CD4-positive, alpha-beta T cell treated with Interleukin-15 for 4 hours (primary cell): ENCODE results near the gene APOM.
A peak's percentile ranks its signal among the peaks of the same experiment; 100 is the strongest.

Experiments
- DNase-seq: peaks from one replicate; pipeline ENCODE4 v3.0.0-alpha.2; 2020; ENCODE audit warnings: low spot score

APOM gene

GRCh38 chr6:31658983-31659648 lies 3.4 kb downstream of the APOM start:
- no peak for DNase-seq

- DNase-seq = peak; percentile 70
Observed at GRCh38 chr6:31659649-31660380, 4.1 kb downstream of the APOM start.

- DNase-seq = peak; percentile 72
Observed at GRCh38 chr6:31660381-31661261, 4.9 kb downstream of the APOM start, which contains the start of gene C6orf47. Gene C6orf47, minus strand, starts transcription at chr6:31660778. Its CDS starts 831 bp downstream, at chr6:31659947.

- DNase-seq = no peak
Observed at GRCh38 chr6:31661262-31662123, 5.8 kb downstream of the APOM start.

GRCh38 chr6:31662124-31662723 lies 6.5 kb downstream of the APOM start:
- no peak for DNase-seq

GRCh38 chr6:31663126-31663960 lies 7.6 kb downstream of the APOM start:
- no peak for DNase-seq

GRCh38 chr6:31663961-31664789 lies 8.5 kb downstream of the APOM start:
- DNase-seq = no peak

GRCh38 chr6:31664790-31665500 lies 9.3 kb downstream of the APOM start, which contains the start of gene GPANK1:
Gene GPANK1, minus strand, starts transcription at chr6:31664997. Its CDS starts 519 bp downstream, at chr6:31664478.
- DNase-seq = peak; percentile 91

- DNase-seq = peak; percentile 97
Observed at GRCh38 chr6:31665501-31666336, 10.0 kb downstream of the APOM start, which contains the start of gene CSNK2B. Gene CSNK2B, plus strand, starts transcription at chr6:31666080. Its CDS starts 752 bp downstream, at chr6:31666832.

- no peak for DNase-seq
Observed at GRCh38 chr6:31666337-31666965, 10.8 kb downstream of the APOM start.

- no peak for DNase-seq
Observed at GRCh38 chr6:31669676-31670075, 14.0 kb downstream of the APOM start, which contains the start of gene LY6G5B. Gene LY6G5B, plus strand, starts transcription at chr6:31669976. Its CDS starts 975 bp downstream, at chr6:31670951.

- DNase-seq = no peak
Observed at GRCh38 chr6:31676322-31676903, 20.7 kb downstream of the APOM start.

GRCh38 chr6:31676904-31677303 lies 21.2 kb downstream of the APOM start:
- no peak for DNase-seq

GRCh38 chr6:31677955-31678354 lies 22.3 kb downstream of the APOM start:
- no peak for DNase-seq

GRCh38 chr6:31680226-31681134 lies 24.8 kb downstream of the APOM start, which contains the start of gene LY6G5C:
Gene LY6G5C, minus strand, starts transcription at chr6:31681067. Its CDS starts 694 bp downstream, at chr6:31680373.
- DNase-seq = peak; percentile 78
